H9 (cell line): ENCODE measurements around the gene SOS1. TPM values are rescaled to one million over a fixed set of nuclear protein-coding genes. Genes with fewer than 3 reads are reported as not detected.

Source experiments
- DNase-seq: peaks from one replicate; pipeline ENCODE4 v3.0.0-alpha.2; 2017
- H2AFZ ChIP-seq: one replicate; pipeline ENCODE4 v1.6.1; 2013; ENCODE audit warnings: mild to moderate bottlenecking, low read length, control low read depth, moderate library complexity
- H2AK5ac ChIP-seq: 2 replicates; pipeline ENCODE4 v1.6.1; 2013; ENCODE audit warnings: low read length, control low read depth, mixed read lengths; ENCODE audit not compliant: insufficient read length
- H2BK120ac ChIP-seq: one replicate; pipeline ENCODE4 v1.6.1; 2013; ENCODE audit warnings: low read depth, mild to moderate bottlenecking, low read length, control low read depth, inconsistent platforms; ENCODE audit not compliant: poor library complexity, severe bottlenecking
- H2BK12ac ChIP-seq: 2 replicates; pipeline ENCODE4 v1.6.1; 2013; ENCODE audit warnings: low read length, control low read depth, mixed read lengths, low read depth; ENCODE audit not compliant: insufficient read length
- H2BK15ac ChIP-seq: 2 replicates; pipeline ENCODE4 v1.6.1; 2013; ENCODE audit warnings: low read depth, low read length, control low read depth
- H2BK20ac ChIP-seq: one replicate; pipeline ENCODE4 v1.6.1; 2013; ENCODE audit warnings: low read depth, mild to moderate bottlenecking, low read length, control low read depth, inconsistent platforms; ENCODE audit not compliant: poor library complexity, severe bottlenecking
- H2BK5ac ChIP-seq: 2 replicates; pipeline ENCODE4 v1.6.1; 2013; ENCODE audit warnings: low read length, control low read depth, mixed read lengths; ENCODE audit not compliant: insufficient read length
- H3K14ac ChIP-seq: 2 replicates; pipeline ENCODE4 v1.6.1; 2013; ENCODE audit warnings: low read length, control low read depth; ENCODE audit not compliant: insufficient read depth
- H3K18ac ChIP-seq: 2 replicates; pipeline ENCODE4 v1.6.1; 2013; ENCODE audit warnings: low read depth, mild to moderate bottlenecking, mixed read lengths, low read length, control low read depth; ENCODE audit not compliant: insufficient read length
- H3K23ac ChIP-seq: 2 replicates; pipeline ENCODE4 v1.6.1; 2013; ENCODE audit warnings: low read length, control low read depth, mixed read lengths, low read depth; ENCODE audit not compliant: insufficient read length
- H3K23me2 ChIP-seq: 2 replicates; pipeline ENCODE4 v1.6.1; 2013; ENCODE audit warnings: low read depth, mild to moderate bottlenecking, mixed read lengths, low read length, control low read depth; ENCODE audit not compliant: insufficient read length, poor library complexity, severe bottlenecking
- H3K27ac ChIP-seq: 2 replicates; pipeline ENCODE4 v1.5.1; 2013; ENCODE audit warnings: low read length, control low read depth, mixed read lengths, low read depth; ENCODE audit not compliant: insufficient read length
- H3K27me3 ChIP-seq: 2 replicates; pipeline ENCODE4 v1.6.1; 2013; ENCODE audit warnings: low read length, control low read depth, inconsistent platforms; ENCODE audit not compliant: insufficient read depth
- H3K4ac ChIP-seq: 2 replicates; pipeline ENCODE4 v1.6.1; 2013; ENCODE audit warnings: low read depth, mild to moderate bottlenecking, control low read depth, inconsistent platforms, low read length, moderate library complexity
- H3K4me1 ChIP-seq: 2 replicates; pipeline ENCODE4 v1.6.1; 2013; ENCODE audit warnings: low read length, control low read depth, inconsistent platforms; ENCODE audit not compliant: insufficient read depth
- H3K4me2 ChIP-seq: 2 replicates; pipeline ENCODE4 v1.6.1; 2013; ENCODE audit warnings: low read length, control low read depth, mixed read lengths; ENCODE audit not compliant: insufficient read length, insufficient read depth
- H3K56ac ChIP-seq: 2 replicates; pipeline ENCODE4 v1.6.1; 2013; ENCODE audit warnings: low read depth, mild to moderate bottlenecking, mixed read lengths, low read length, control low read depth; ENCODE audit not compliant: insufficient read length
- H3K79me1 ChIP-seq: 2 replicates; pipeline ENCODE4 v1.6.1; 2013; ENCODE audit warnings: low read depth, mild to moderate bottlenecking, moderate library complexity, low read length, control low read depth, inconsistent platforms; ENCODE audit not compliant: insufficient read depth, poor library complexity, severe bottlenecking
- H3K79me2 ChIP-seq: 2 replicates; pipeline ENCODE4 v1.6.1; 2013; ENCODE audit warnings: low read length, control low read depth, inconsistent platforms; ENCODE audit not compliant: insufficient read depth
- H3K9ac ChIP-seq: 2 replicates; pipeline ENCODE4 v1.6.1; 2013; ENCODE audit warnings: low read length, control low read depth, mixed read lengths; ENCODE audit not compliant: insufficient read length; ENCODE audit errors: extremely low read depth
- H3K9me3 ChIP-seq: one replicate; pipeline ENCODE4 v1.6.1; 2013; ENCODE audit warnings: low read depth, low read length, inconsistent platforms; ENCODE audit not compliant: control insufficient read depth
- H3T11ph ChIP-seq: one replicate; pipeline ENCODE4 v1.6.1; 2013; ENCODE audit warnings: mild to moderate bottlenecking, low read length, control low read depth, inconsistent platforms
- H4K20me1 ChIP-seq: one replicate; pipeline ENCODE4 v1.6.1; 2013; ENCODE audit not compliant: control insufficient read depth, insufficient read length, insufficient read depth
- H4K5ac ChIP-seq: 2 replicates; pipeline ENCODE4 v1.6.1; 2013; ENCODE audit warnings: low read depth, mild to moderate bottlenecking, mixed read lengths, low read length, control low read depth; ENCODE audit not compliant: insufficient read length
- H4K8ac ChIP-seq: replicated peaks from 2 replicates; pipeline ENCODE4 v1.6.1; 2013; ENCODE audit warnings: low read length, control low read depth, mixed read lengths, low read depth; ENCODE audit not compliant: insufficient read length
- H4K91ac ChIP-seq: 2 replicates; pipeline ENCODE4 v1.6.1; 2013; ENCODE audit warnings: low read depth, mild to moderate bottlenecking, moderate library complexity, mixed read lengths, low read length, control low read depth; ENCODE audit not compliant: insufficient read length
- H3K27ac Mint-ChIP-seq, 3 experiments: 2 replicates in 2 of 3; 3 replicates in 1 of 3; pipeline ENCODE4 v1.8.0; 2020 to 2021; ENCODE audit warnings: mixed read lengths in 3 of 3, mild to moderate bottlenecking in 1 of 3, moderate library complexity in 1 of 3
- H3K27me3 Mint-ChIP-seq: 2 replicates; pipeline ENCODE4 v1.8.0; 2021; ENCODE audit warnings: low read depth, mild to moderate bottlenecking, moderate library complexity, mixed read lengths
- H3K36me3 Mint-ChIP-seq, 3 experiments: 2 replicates in 2 of 3; 3 replicates in 1 of 3; pipeline ENCODE4 v1.8.0; 2020 to 2021; ENCODE audit warnings: low read depth in 3 of 3, mixed read lengths in 3 of 3; ENCODE audit not compliant: insufficient read depth in 1 of 3
- H3K4me1 Mint-ChIP-seq, 2 experiments: 2 replicates each; pipeline ENCODE4 v1.8.0; 2020; ENCODE audit warnings: mixed read lengths in 2 of 2
- H3K4me3 Mint-ChIP-seq, 2 experiments: 2 replicates in 1 of 2; 3 replicates in 1 of 2; pipeline ENCODE4 v1.8.0; 2020 to 2021; ENCODE audit warnings: mild to moderate bottlenecking in 2 of 2, mixed read lengths in 2 of 2, moderate library complexity in 1 of 2
- H3K9me3 Mint-ChIP-seq, 2 experiments: 2 replicates in 1 of 2; 3 replicates in 1 of 2; pipeline ENCODE4 v1.8.0; 2020; ENCODE audit warnings: mild to moderate bottlenecking in 2 of 2, mixed read lengths in 2 of 2, moderate library complexity in 1 of 2
- CTCF ChIP-seq: fragments of 200-600 bp; sonication (generic); conservative IDR thresholded peaks from 3 replicates; pipeline ENCODE4 v1.8.0; 2021; ENCODE audit warnings: antibody characterized with exemption, mild to moderate bottlenecking
- WGBS: extraction: QIAGEN DNeasy Blood & Tissue Kit; methylation state at CpG from one replicate; pipeline ENCODE4 v1.1.7; 2013; ENCODE audit warnings: missing lambda C conversion rate, low lambda C conversion rate, mixed read lengths; ENCODE audit not compliant: insufficient read length; ENCODE audit errors: extremely low coverage; 5-methylcytosine and 5-hydroxymethylcytosine counted together
- total RNA-seq: library from RNA; stranded (reverse); gene quantifications from 2 replicates; pipeline ENCODE4 v1.2.1, GENCODE V29; 2021

SOS1 gene
- total RNA-seq, 1 experiment from 2014 or later, result 35.8 TPM

GRCh38 chr2:38977047-38977446 is 143.8 kb downstream of the SOS1 start:
- Histone ChIP-seq H3K18ac (no peak overlapping the region), H2BK5ac (no peak overlapping the region), H3T11ph (no peak overlapping the region), H4K8ac (no peak overlapping the region), H3K27ac (no peak overlapping the region), H4K91ac (no peak overlapping the region), H3K23ac (no peak overlapping the region), H3K23me2 (no peaks in the 10 kb centered on the region), H3K9me3 (no peaks in the 10 kb centered on the region), H3K79me1 (no peaks in the 10 kb centered on the region), H3K56ac (no peak overlapping the region), H2AK5ac (no peak overlapping the region), H2BK15ac (no peak overlapping the region), H3K4me2 (no peak overlapping the region), H2BK120ac (no peak overlapping the region), H4K5ac (no peak overlapping the region), H3K14ac (no peak overlapping the region), H2AFZ (no peak overlapping the region), H3K4ac (no peak overlapping the region), H2BK12ac (no peak overlapping the region), H3K79me2 (no peaks in the 10 kb centered on the region), H3K9ac (no peak overlapping the region), H3K27me3 (no peaks in the 10 kb centered on the region), H2BK20ac (no peak overlapping the region), H4K20me1 (no peaks in the 10 kb centered on the region), H3K4me1 (peaks cover 4% of the 10 kb centered on the region)
- no peak for DNase-seq
- no peaks in the 10 kb centered on the region for H3K27me3 Mint-ChIP-seq
- no peak overlapping the region for H3K4me3 Mint-ChIP-seq
- WGBS, result no CpG with 5 or more reads among the region's 3 CpGs
- no peaks in the 10 kb centered on the region for H3K36me3 Mint-ChIP-seq
- H3K27ac Mint-ChIP-seq, result no peak overlapping the region
- H3K4me1 Mint-ChIP-seq, result peaks cover 13 to 15% of the 10 kb centered on the region in 2 experiments
- TF ChIP-seq CTCF, result no peak
- H3K9me3 Mint-ChIP-seq, result no peaks in the 10 kb centered on the region
